WERI-Rb-1 (cell line): ENCODE data around the gene NCOR1.

ENCODE experiments used
- DNase-seq: peaks from one replicate; pipeline ENCODE4 v3.0.0-alpha.2; 2020
- H3K27ac ChIP-seq: fragments of 250-450 bp; sonication (Bioruptor Pico); 2 replicates; pipeline ENCODE4 v1.5.1; 2020; ENCODE audit warnings: mild to moderate bottlenecking, moderate library complexity
- H3K27me3 ChIP-seq: fragments of 250-450 bp; sonication (Bioruptor Pico); 2 replicates; pipeline ENCODE4 v1.5.1; 2021; ENCODE audit warnings: mild to moderate bottlenecking, low read depth, moderate library complexity; ENCODE audit not compliant: insufficient read depth, severe bottlenecking
- H3K36me3 ChIP-seq: fragments of 250-450 bp; sonication (Bioruptor Pico); 2 replicates; pipeline ENCODE4 v1.5.1; 2020; ENCODE audit warnings: mild to moderate bottlenecking, moderate library complexity
- H3K4me3 ChIP-seq: 2 replicates; pipeline ENCODE4 v1.5.1; 2011; ENCODE audit warnings: low read depth, mild to moderate bottlenecking, control low read depth, low read length
- H3K9me3 ChIP-seq: fragments of 250-450 bp; sonication (Bioruptor Pico); 2 replicates; pipeline ENCODE4 v1.5.1; 2021; ENCODE audit warnings: mild to moderate bottlenecking, moderate library complexity; ENCODE audit not compliant: severe bottlenecking
- TF ChIP-seq, protein P1 (sequence below): IDR thresholded peaks from 2 replicates; pipeline ENCODE4 v1.5.1; 2011; ENCODE audit warnings: low read depth, mild to moderate bottlenecking, control low read depth, inconsistent platforms, low read length

The NCOR1 gene

GRCh38 chr17:16129441-16130205 lies 85.7 kb downstream of the NCOR1 start:
- DNase-seq, result no peak
- Histone ChIP-seq H3K4me3 (no peak overlapping the region), H3K9me3 (no peaks in the 10 kb centered on the region), H3K27ac (no peak overlapping the region), H3K36me3 (peaks cover 21% of the 10 kb centered on the region), H3K27me3 (no peaks in the 10 kb centered on the region)
- TF ChIP-seq, protein P1, sequence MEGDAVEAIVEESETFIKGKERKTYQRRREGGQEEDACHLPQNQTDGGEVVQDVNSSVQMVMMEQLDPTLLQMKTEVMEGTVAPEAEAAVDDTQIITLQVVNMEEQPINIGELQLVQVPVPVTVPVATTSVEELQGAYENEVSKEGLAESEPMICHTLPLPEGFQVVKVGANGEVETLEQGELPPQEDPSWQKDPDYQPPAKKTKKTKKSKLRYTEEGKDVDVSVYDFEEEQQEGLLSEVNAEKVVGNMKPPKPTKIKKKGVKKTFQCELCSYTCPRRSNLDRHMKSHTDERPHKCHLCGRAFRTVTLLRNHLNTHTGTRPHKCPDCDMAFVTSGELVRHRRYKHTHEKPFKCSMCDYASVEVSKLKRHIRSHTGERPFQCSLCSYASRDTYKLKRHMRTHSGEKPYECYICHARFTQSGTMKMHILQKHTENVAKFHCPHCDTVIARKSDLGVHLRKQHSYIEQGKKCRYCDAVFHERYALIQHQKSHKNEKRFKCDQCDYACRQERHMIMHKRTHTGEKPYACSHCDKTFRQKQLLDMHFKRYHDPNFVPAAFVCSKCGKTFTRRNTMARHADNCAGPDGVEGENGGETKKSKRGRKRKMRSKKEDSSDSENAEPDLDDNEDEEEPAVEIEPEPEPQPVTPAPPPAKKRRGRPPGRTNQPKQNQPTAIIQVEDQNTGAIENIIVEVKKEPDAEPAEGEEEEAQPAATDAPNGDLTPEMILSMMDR, result no peak

- H3K27ac ChIP-seq, result no peak overlapping the region
- H3K9me3 ChIP-seq, result no peaks in the 10 kb centered on the region
- no peak overlapping the region for H3K4me3 ChIP-seq
- TF ChIP-seq, protein P1, result no peak
- DNase-seq, result no peak
- no peaks in the 10 kb centered on the region for H3K27me3 ChIP-seq
- peaks cover 50% of the 10 kb centered on the region for H3K36me3 ChIP-seq
Observed at GRCh38 chr17:16123531-16123930, 91.8 kb downstream of the NCOR1 start.

DNA sequence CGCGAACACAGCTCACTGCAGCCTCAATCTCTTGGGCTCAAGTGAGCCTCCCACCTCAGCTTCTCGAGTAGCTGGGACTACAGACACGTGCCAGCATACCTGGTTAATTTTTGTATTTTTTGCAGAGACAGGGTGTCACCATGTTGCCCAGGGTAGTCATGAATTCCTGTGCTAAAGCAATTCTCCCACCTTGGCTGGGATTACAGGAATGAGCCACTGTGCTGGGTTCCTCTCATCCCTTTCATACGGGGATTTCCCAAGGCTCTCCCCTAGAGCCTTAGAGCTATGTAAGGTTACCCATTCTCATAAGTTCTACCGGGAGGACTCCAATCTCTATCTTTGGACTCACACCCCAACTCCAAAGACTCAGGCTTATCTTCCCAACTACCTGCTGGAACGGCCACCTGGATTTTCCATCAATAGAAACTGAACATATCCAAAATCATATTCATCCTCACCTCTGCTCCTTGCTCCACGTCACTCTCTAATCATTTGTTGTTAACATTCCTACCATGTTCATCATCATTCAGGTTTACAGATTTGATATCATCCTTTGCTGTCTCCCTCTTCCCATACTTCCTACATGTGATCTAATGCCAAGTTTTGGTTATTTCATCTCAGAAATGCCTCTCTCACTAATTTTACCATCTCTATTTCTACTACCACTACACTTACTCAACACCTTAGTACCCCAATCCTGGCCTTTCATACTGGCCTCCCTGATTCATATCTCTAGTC lies 92.5 kb downstream of the NCOR1 start:
- no peak for DNase-seq
- H3K36me3 ChIP-seq, result peaks cover 53% of the 10 kb centered on the region
- TF ChIP-seq, protein P1, result no peak
- H3K4me3 ChIP-seq, result no peak overlapping the region
- no peaks in the 10 kb centered on the region for H3K27me3 ChIP-seq
- H3K9me3 ChIP-seq, result no peaks in the 10 kb centered on the region
- no peak overlapping the region for H3K27ac ChIP-seq

- no peak for DNase-seq
- Histone ChIP-seq H3K27me3 (no peaks in the 10 kb centered on the region), H3K4me3 (no peak overlapping the region), H3K9me3 (no peaks in the 10 kb centered on the region), H3K27ac (no peak overlapping the region), H3K36me3 (peaks cover 61% of the 10 kb centered on the region)
- TF ChIP-seq, protein P1, result no peak
Observed at GRCh38 chr17:16121915-16122314, 93.4 kb downstream of the NCOR1 start.

GRCh38 chr17:16120937-16121336 lies 94.4 kb downstream of the NCOR1 start:
- no peak overlapping the region for H3K27ac ChIP-seq
- TF ChIP-seq, protein P1, result no peak
- H3K27me3 ChIP-seq, result no peaks in the 10 kb centered on the region

More at GRCh38 chr17:16120937-16121336, 94.4 kb downstream of the NCOR1 start:
- Histone ChIP-seq H3K9me3 (no peaks in the 10 kb centered on the region), H3K36me3 (peaks cover 65% of the 10 kb centered on the region), H3K4me3 (no peak overlapping the region)
- no peak for DNase-seq
